Measurements from ENCODE around the gene PARK7. TPM values are rescaled to one million over a fixed set of nuclear protein-coding genes. Genes with fewer than 3 reads are reported as not detected.

Gene PARK7
- total and polyA plus RNA-seq, 7 donors, result 176 to 270 (median 243) TPM

DNA sequence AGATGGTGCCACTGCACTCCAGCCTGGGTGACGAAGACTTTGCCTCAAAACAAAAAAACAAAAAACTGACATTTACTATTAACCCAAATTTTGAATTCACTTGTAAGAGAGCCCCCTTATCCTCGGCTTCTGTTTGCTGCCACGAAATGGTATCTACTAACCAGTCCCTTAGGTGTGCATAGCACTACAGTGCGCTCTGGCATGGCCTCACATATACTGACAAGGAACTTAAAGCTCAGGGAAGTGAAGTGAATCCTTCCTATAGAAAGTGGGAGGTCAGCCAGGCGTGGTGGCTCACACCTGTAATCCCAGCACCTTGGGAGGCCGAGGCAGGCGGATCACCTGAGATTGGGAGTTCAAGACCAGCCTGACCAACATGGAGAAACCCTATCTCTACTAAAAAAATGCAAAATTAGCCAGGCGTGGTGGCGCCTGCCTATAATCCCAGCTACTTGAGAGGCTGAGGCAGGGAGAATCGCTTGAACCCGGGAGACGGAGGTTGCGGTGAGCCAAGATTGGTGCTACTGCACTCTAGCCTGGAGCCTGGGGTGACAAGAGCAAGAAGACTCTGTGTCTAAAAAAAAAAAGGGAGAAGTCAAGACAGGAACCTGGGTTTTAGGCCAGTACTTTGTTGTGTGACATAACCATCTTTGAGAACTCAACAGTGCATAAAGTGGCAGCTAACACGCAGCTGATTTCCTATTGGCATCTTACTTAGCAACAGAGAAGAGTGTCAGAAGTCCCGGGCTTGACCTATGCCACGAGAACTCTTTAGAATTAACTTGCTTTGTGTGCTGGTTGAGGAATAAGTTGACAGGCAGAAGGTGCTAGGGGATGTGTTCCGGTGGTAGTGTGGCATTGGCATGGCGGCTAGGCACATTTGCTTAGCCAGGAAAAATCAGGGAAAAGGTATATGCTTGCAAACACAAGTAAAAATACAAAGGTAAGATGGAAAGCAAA is 47.8 kb downstream of the PARK7 start:
- peaks cover 14 to 53% (median 28%) of the 10 kb centered on the region in 4 donors for H3K36me3 ChIP-seq
- WGBS, 2 donors, result 95 to 96% methylated on average over 18 of the region's 18 CpGs
- intact Hi-C loops (cut with DNase I), result loop anchor here (10.0 kb wide), 1 partner anchor 335 kb away; no protein-coding TSS in a partner anchor
- H3K4me3 ChIP-seq, result no peak overlapping the region
- no peaks in the 10 kb centered on the region for H3K27me3 ChIP-seq
- TF ChIP-seq POLR2AphosphoS5 (IDR thresholded peaks at IDR 0.05), result peak in 1 of 4 donors; percentile 13
- TF ChIP-seq, protein P1, sequence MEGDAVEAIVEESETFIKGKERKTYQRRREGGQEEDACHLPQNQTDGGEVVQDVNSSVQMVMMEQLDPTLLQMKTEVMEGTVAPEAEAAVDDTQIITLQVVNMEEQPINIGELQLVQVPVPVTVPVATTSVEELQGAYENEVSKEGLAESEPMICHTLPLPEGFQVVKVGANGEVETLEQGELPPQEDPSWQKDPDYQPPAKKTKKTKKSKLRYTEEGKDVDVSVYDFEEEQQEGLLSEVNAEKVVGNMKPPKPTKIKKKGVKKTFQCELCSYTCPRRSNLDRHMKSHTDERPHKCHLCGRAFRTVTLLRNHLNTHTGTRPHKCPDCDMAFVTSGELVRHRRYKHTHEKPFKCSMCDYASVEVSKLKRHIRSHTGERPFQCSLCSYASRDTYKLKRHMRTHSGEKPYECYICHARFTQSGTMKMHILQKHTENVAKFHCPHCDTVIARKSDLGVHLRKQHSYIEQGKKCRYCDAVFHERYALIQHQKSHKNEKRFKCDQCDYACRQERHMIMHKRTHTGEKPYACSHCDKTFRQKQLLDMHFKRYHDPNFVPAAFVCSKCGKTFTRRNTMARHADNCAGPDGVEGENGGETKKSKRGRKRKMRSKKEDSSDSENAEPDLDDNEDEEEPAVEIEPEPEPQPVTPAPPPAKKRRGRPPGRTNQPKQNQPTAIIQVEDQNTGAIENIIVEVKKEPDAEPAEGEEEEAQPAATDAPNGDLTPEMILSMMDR (IDR thresholded peaks at IDR 0.05), result no peak
- H3K9me3 ChIP-seq, result no peaks in the 10 kb centered on the region
- H3K27ac ChIP-seq, result peak overlapping the region in 1 of 4 donors; percentile 37
- no peak for DNase-seq
- peaks cover 0 to 19% (median 16%) of the 10 kb centered on the region in 4 donors for H3K4me1 ChIP-seq

DNA sequence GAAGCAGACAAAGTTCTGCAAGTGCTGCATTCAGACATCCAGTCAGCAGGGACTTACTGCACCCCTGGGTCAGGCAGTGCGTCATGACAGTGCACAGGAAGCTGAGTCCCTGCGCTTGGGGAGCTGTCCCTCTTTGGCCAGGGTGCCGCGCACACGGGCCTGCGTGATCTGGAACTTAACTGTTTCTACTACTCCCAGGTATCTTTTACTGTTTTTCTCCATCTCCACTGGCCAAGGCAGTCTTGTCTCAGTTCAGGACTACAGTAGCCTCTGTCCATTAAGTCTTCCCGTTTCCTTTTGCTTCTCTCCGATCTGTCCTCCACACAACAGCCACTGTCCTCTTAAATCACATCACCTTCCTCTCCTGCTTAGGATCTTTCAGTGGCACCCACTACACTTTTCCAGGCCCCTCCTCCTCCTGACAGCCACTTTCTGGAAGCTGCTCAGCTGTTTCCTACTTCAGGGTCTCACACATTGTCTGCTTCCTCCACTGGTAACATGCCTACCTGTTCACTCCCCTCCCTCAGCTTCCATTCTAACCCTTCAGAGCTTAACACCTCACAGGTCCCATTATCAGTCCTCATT is 48.7 kb downstream of the PARK7 start:
- 90 to 93% methylated on average over 8 of the region's 8 CpGs for WGBS, 2 donors
- no peak for DNase-seq
- Histone ChIP-seq H3K27ac (peak overlapping the region in 1 of 4 donors; percentile 37), H3K4me3 (no peak overlapping the region), H3K9me3 (no peaks in the 10 kb centered on the region), H3K4me1 (peaks cover 0 to 19% (median 14%) of the 10 kb centered on the region in 4 donors), H3K36me3 (peaks cover 14 to 57% (median 31%) of the 10 kb centered on the region in 4 donors), H3K27me3 (no peaks in the 10 kb centered on the region)
- no peak for TF ChIP-seq POLR2A (IDR thresholded peaks at IDR 0.05)
- intact Hi-C loops (cut with DNase I), result loop anchor here (10.0 kb wide), 1 partner anchor 335 kb away; no protein-coding TSS in a partner anchor

DNA sequence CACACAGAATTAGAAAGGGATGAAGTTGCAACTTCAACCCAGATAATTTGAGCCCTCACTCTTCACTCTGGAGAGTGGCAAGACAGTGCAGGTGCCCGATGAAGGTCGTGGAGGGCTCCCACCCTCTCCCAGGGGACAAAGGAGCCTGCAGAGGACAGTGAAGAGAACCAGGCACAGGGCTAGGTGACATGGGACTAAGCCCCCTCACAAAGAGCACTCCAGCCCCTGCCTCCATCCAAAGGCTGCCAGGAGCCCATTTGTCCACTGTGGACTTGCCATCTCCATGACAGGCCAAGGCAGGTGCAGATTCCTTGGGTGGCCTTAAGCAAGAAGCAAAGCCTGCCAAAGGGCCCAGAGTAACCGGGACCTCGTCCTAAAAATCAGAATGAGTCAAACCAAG is 49.5 kb downstream of the PARK7 start:
- H3K4me1 ChIP-seq, result peaks cover 0 to 19% (median 15%) of the 10 kb centered on the region in 4 donors
- 91 to 94% methylated on average over 4 of the region's 4 CpGs for WGBS, 2 donors
- H3K27me3 ChIP-seq, result no peaks in the 10 kb centered on the region
- H3K27ac ChIP-seq, result peak overlapping the region in 1 of 4 donors; percentile 37
- no peak for DNase-seq
- TF ChIP-seq, protein P1 (IDR thresholded peaks at IDR 0.05), result no peak
- TF ChIP-seq POLR2AphosphoS5 (IDR thresholded peaks at IDR 0.05), result peak in 1 of 4 donors; percentile 13
- H3K9me3 ChIP-seq, result no peaks in the 10 kb centered on the region
- intact Hi-C loops (cut with DNase I), result loop anchor here (10.0 kb wide), 1 partner anchor 334 kb away; no protein-coding TSS in a partner anchor
- H3K4me3 ChIP-seq, result no peak overlapping the region
- peaks cover 14 to 57% (median 31%) of the 10 kb centered on the region in 4 donors for H3K36me3 ChIP-seq

DNA sequence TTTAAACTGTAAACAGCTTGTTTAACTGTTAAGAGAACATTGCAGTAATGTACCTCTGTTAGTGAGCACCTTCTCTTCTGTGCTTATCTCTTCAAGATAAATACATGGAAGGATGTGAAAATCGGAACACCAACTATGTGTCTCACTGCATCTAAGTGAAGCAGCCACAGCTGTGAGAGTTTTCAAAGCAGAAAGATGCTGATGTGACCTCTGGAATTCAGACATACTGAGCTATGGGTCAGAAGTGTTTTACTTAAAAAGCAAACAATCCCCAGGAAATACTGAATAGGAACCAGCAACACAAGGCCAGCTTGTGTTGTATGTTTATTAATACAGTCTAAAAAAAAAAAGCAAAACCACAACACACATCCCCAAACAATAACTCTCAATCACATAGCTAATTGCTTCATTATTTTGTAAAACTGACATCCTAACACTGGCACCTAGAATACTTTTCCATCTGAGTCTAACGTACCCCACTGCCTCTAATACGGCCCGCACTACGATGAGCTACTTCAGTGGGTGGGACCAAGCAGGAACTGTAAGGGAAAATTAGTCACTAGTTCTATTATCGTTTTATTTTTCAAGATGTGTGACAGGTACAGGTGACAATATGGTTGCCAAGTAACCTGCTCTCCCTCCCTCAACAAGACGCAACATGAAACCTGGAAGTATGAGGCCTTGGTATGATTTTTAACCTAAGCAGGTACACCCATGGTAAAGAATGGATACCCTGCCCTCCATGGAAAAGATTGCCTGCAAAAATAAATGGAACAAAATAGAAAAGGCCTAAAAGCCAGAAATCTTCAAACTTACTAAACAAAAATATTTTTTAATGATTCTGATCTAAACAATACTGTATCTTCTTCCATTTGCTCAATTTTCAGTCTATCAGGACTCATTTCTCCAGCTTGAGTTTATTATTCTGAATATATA is 50.7 kb downstream of the PARK7 start:
- H3K27ac ChIP-seq, result no peak overlapping the region
- H3K36me3 ChIP-seq, result peaks cover 14 to 57% (median 31%) of the 10 kb centered on the region in 4 donors
- 88 to 91% methylated on average over 7 of the region's 7 CpGs for WGBS, 2 donors

More for the DNA sequence above, 50.7 kb downstream of the PARK7 start:
- H3K27me3 ChIP-seq, result no peaks in the 10 kb centered on the region
- DNase-seq, result no peak
- TF ChIP-seq POLR2A (IDR thresholded peaks at IDR 0.05), result no peak
- peak in 1 of 4 donors; percentile 15 for TF ChIP-seq POLR2AphosphoS5 (IDR thresholded peaks at IDR 0.05)
- TF ChIP-seq, protein P1 (IDR thresholded peaks at IDR 0.05), result no peak
- no peak overlapping the region for H3K4me3 ChIP-seq
- no peaks in the 10 kb centered on the region for H3K9me3 ChIP-seq
- peaks cover 0 to 30% (median 26%) of the 10 kb centered on the region in 4 donors for H3K4me1 ChIP-seq
- intact Hi-C loops (cut with DNase I), result loop anchor here (10.0 kb wide), 1 partner anchor 333 kb away; no protein-coding TSS in a partner anchor

All from sigmoid colon (tissue), 7 donors.